Activated naive CD4-positive, alpha-beta T cell treated with anti-CD3 and anti-CD28 coated beads, Interleukin-2, amount 50 U/mL, for 72 hours (primary cell): ENCODE data around the gene PATJ. TPM values are rescaled to one million over a fixed set of nuclear protein-coding genes. Genes with fewer than 3 reads are reported as not detected.

ENCODE experiments used
- ATAC-seq, 2 donors: fragments of 150-1000 bp; cut with Tn5 transposase; 2 replicates each; pipeline ENCODE4 v1.10.0; 2021; ENCODE audit warnings: mild to moderate bottlenecking in 2 of 2, moderate library complexity in 2 of 2
- DNase-seq, 2 donors: peaks; one replicate each; pipeline ENCODE4 v3.0.0; 2021 to 2022; ENCODE audit warnings: low spot score in 2 of 2
- H3K27ac Mint-ChIP-seq, 2 donors: one replicate each; pipeline ENCODE4 v1.8.0; 2022; ENCODE audit warnings: mild to moderate bottlenecking in 2 of 2, mixed read lengths in 2 of 2
- H3K36me3 Mint-ChIP-seq, 2 donors: one replicate each; pipeline ENCODE4 v1.8.0; 2022; ENCODE audit warnings: mixed read lengths in 2 of 2
- H3K9me3 Mint-ChIP-seq, 2 donors: one replicate each; pipeline ENCODE4 v1.8.0; 2022; ENCODE audit warnings: mixed read lengths in 2 of 2
- total RNA-seq, 2 donors: library from RNA; stranded (reverse); gene quantifications; one replicate each; pipeline ENCODE4 v1.2.3, GENCODE V29; 2022

Gene PATJ
- total RNA-seq, 2 donors from 2014 or later, result 21.5 to 24.7 TPM

- Mint-ChIP-seq H3K36me3 (no peaks in the 10 kb centered on the region), H3K9me3 (no peaks in the 10 kb centered on the region), H3K27ac (no peak overlapping the region)
- DNase-seq, result no peak
- no peak for ATAC-seq
Measured at GRCh38 chr1:62221171-62221570, 478.9 kb downstream of the PATJ start.

GRCh38 chr1:62222321-62222720 lies 480.0 kb downstream of the PATJ start:
- no peaks in the 10 kb centered on the region for H3K9me3 Mint-ChIP-seq
- no peak overlapping the region for H3K27ac Mint-ChIP-seq
- H3K36me3 Mint-ChIP-seq, result no peaks in the 10 kb centered on the region
- ATAC-seq, result no peak
- no peak for DNase-seq

GRCh38 chr1:62224182-62224581 lies 481.9 kb downstream of the PATJ start:
- Mint-ChIP-seq H3K27ac (no peak overlapping the region), H3K9me3 (no peaks in the 10 kb centered on the region), H3K36me3 (no peaks in the 10 kb centered on the region)
- ATAC-seq (no peak), DNase-seq (no peak)

- H3K27ac Mint-ChIP-seq, result peak overlapping the region in 1 of 2 donors; percentile 29
- no peaks in the 10 kb centered on the region for H3K36me3 Mint-ChIP-seq
Measured at GRCh38 chr1:62227496-62227895, 485.2 kb downstream of the PATJ start.

More at GRCh38 chr1:62227496-62227895, 485.2 kb downstream of the PATJ start:
- ATAC-seq (no peak), DNase-seq (no peak)
- H3K9me3 Mint-ChIP-seq, result no peaks in the 10 kb centered on the region

Other genes starting within 250 kb of the PATJ start
- 10 to 100 TPM; 33.9 to 39.2 TPM for gene TM2D1, start 17.3 kb upstream of the PATJ start, total RNA-seq